Esophagus muscularis mucosa (tissue), 4 donors: ENCODE results near the gene RHO. TPM values are rescaled to one million over a fixed set of nuclear protein-coding genes. Genes with fewer than 3 reads are reported as not detected.

ENCODE experiments used
- DNase-seq: peaks from one replicate; pipeline ENCODE4 v3.0.0-alpha.2; 2017; ENCODE audit errors: extremely low spot score
- H3K27ac ChIP-seq, 4 donors: fragments of 200-600 bp; sonication (generic); replicated peaks in 1 of 4; 1 replicate in 3 of 4; 2 replicates in 1 of 4; pipeline ENCODE4 v1.5.1; 2016 to 2019; ENCODE audit warnings: mild to moderate bottlenecking in 1 of 4
- H3K27me3 ChIP-seq, 4 donors: fragments of 200-600 bp; sonication (generic); one replicate each; pipeline versions ENCODE4 v1.5.1 to v1.6.0; 2016 to 2019
- H3K36me3 ChIP-seq, 4 donors: fragments of 200-600 bp; sonication (generic); one replicate each; pipeline ENCODE4 v1.5.1; 2016 to 2019
- H3K4me1 ChIP-seq, 4 donors: fragments of 200-600 bp; sonication (generic); one replicate each; pipeline ENCODE4 v1.5.1; 2016 to 2019
- H3K4me3 ChIP-seq, 4 donors: fragments of 200-600 bp; sonication (generic); 1 replicate in 2 of 4; 2 replicates in 2 of 4; pipeline ENCODE4 v1.5.1; 2016 to 2019; ENCODE audit warnings: mild to moderate bottlenecking in 4 of 4, moderate library complexity in 1 of 4
- H3K9me3 ChIP-seq, 4 donors: fragments of 200-600 bp; sonication (generic); 1 replicate in 3 of 4; 2 replicates in 1 of 4; pipeline ENCODE4 v1.5.1; 2016 to 2019
- EP300 ChIP-seq: sonication (generic); formaldehyde crosslinking; IDR thresholded peaks from one replicate; pipeline ENCODE4 v1.6.1; 2017; ENCODE audit warnings: antibody characterized with exemption
- POLR2A ChIP-seq: fragments of 450-650 bp; IDR thresholded peaks from one replicate; pipeline ENCODE4 v1.6.1; 2017; ENCODE audit warnings: antibody characterized with exemption, moderate library complexity, mild to moderate bottlenecking, low read depth
- POLR2AphosphoS5 ChIP-seq, 2 donors: sonication (generic); formaldehyde crosslinking; IDR thresholded peaks; one replicate each; pipeline ENCODE4 v1.6.1; 2017; ENCODE audit warnings: antibody characterized with exemption in 2 of 2
- WGBS: methylation state at CpG from one replicate; pipeline ENCODE4 v1.1.5; 2018; 5-methylcytosine and 5-hydroxymethylcytosine counted together
- intact Hi-C: fragments of 100-400 bp; cut with DNase I; formaldehyde crosslinking; loops from one replicate; pipeline ENCODE4 v1.15.1; 2023
- total RNA-seq, 4 donors: library from RNA; depleted of rRNA; stranded (reverse); fragments of >200 nt; gene quantifications; one replicate each; pipeline versions ENCODE4 v1.1.0 to v1.2.1, GENCODE V29; 2016
- TF ChIP-seq, protein P1 (sequence below), 3 experiments: fragments of 200-600 bp in 2 of 3; fragments of 450-650 bp in 1 of 3; sonication (generic) in 2 of 3; IDR thresholded peaks; one replicate each; pipeline ENCODE4 v1.5.1; 2017 to 2019; ENCODE audit warnings: antibody characterized with exemption in 3 of 3, mild to moderate bottlenecking in 2 of 3, moderate library complexity in 1 of 3

The RHO gene
- total RNA-seq, 4 donors from 2014 or later = not detected

DNA sequence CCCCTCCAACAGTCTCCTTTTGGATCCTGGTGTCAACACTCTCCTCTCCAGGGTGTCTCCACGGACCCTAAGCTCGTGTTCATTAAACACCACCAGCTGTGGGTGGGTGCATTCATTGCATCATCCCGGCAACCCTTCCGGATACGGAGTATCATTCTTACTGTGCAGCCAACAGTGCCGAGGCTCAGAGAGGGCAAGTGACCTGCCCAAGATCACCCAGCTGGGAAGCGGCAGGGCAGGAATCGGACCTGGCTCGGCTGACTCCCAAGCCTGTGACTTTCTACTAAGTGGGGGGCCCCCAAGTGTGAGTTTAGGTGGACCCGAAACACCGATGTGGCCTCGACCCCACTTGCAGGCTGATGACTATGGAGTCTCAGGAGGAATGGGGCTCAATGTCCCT is 34.9 kb downstream of the RHO start:
- no peak for DNase-seq
- intact Hi-C loops = no loop called here
- Histone ChIP-seq H3K4me3 (no peak overlapping the region), H3K27ac (peak overlapping the region in 1 of 4 donors; percentile 62), H3K27me3 (no peaks in the 10 kb centered on the region), H3K4me1 (peaks cover 61 to 86% (median 77%) of the 10 kb centered on the region in 4 donors), H3K36me3 (peaks cover 5 to 92% (median 72%) of the 10 kb centered on the region in 4 donors), H3K9me3 (no peaks in the 10 kb centered on the region)
- WGBS = 98% methylated on average over 8 of the region's 12 CpGs
- TF ChIP-seq POLR2AphosphoS5 (IDR thresholded peaks at IDR 0.05) (no peak), POLR2A (no peak), EP300 (no peak)
- TF ChIP-seq, protein P1, sequence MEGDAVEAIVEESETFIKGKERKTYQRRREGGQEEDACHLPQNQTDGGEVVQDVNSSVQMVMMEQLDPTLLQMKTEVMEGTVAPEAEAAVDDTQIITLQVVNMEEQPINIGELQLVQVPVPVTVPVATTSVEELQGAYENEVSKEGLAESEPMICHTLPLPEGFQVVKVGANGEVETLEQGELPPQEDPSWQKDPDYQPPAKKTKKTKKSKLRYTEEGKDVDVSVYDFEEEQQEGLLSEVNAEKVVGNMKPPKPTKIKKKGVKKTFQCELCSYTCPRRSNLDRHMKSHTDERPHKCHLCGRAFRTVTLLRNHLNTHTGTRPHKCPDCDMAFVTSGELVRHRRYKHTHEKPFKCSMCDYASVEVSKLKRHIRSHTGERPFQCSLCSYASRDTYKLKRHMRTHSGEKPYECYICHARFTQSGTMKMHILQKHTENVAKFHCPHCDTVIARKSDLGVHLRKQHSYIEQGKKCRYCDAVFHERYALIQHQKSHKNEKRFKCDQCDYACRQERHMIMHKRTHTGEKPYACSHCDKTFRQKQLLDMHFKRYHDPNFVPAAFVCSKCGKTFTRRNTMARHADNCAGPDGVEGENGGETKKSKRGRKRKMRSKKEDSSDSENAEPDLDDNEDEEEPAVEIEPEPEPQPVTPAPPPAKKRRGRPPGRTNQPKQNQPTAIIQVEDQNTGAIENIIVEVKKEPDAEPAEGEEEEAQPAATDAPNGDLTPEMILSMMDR (IDR thresholded peaks at IDR 0.05) = no peak

DNA sequence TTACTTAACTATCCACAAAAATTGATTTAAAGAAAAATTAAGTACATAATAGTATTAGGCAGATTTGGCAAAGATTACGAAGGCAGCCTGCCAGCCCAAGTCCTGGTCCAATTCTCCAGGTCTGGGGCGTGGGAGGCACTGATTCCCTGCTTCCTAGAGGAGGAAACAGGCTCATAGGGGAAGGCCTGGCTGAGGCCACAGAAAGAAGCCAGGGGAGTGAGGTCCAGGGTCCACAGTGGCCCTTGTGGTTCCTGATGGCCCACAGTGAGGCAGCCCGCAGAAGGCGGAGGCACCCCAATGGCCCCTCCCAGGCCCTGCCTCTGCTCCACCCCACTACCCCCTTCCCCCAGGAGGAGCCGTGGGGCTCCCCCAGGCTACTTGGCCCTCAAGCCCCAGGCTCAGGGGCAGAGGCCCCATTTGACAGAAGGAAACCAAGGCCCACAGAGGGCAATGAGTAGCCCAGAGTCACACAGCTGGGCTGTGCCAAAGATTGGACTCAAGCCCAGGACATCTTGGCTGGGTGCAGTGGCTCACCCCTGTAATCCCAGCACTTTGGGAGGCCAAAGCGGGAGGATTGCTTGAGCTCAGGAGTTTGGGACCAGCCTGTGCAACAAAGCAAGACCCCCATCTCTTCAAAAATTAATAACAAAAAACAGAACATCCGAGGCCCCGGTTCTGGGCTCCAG is 35.6 kb downstream of the RHO start:
- H3K4me3 ChIP-seq = no peak overlapping the region
- H3K27ac ChIP-seq = peak overlapping the region; percentile 19 to 62 (median 41)
- peaks cover 55 to 79% (median 71%) of the 10 kb centered on the region in 4 donors for H3K4me1 ChIP-seq
- TF ChIP-seq POLR2AphosphoS5 (IDR thresholded peaks at IDR 0.05) (no peak), POLR2A (no peak), EP300 (no peak)
- TF ChIP-seq, protein P1 (IDR thresholded peaks at IDR 0.05) = no peak
- no peak for DNase-seq
- no peaks in the 10 kb centered on the region for H3K27me3 ChIP-seq
- WGBS = 77% methylated on average over 5 of the region's 8 CpGs
- intact Hi-C loops = no loop called here
- H3K9me3 ChIP-seq = no peaks in the 10 kb centered on the region
- peaks cover 5 to 91% (median 67%) of the 10 kb centered on the region in 4 donors for H3K36me3 ChIP-seq

- Histone ChIP-seq H3K27ac (peak overlapping the region; percentile 19 to 62 (median 41)), H3K4me1 (peaks cover 47 to 68% (median 62%) of the 10 kb centered on the region in 4 donors), H3K36me3 (peaks cover 11 to 91% (median 61%) of the 10 kb centered on the region in 4 donors), H3K27me3 (no peaks in the 10 kb centered on the region), H3K4me3 (no peak overlapping the region), H3K9me3 (no peaks in the 10 kb centered on the region)
- intact Hi-C loops = no loop called here
- DNase-seq = no peak
- no peak for TF ChIP-seq EP300
- no peak for TF ChIP-seq POLR2A
- TF ChIP-seq, protein P1 (IDR thresholded peaks at IDR 0.05) = no peak
- TF ChIP-seq POLR2AphosphoS5 (IDR thresholded peaks at IDR 0.05) = no peak
- 85% methylated on average over 5 of the region's 21 CpGs for whole genome bisulfite sequencing
Measured at GRCh38 chr3:129564981-129565644, 36.7 kb downstream of the RHO start.

GRCh38 chr3:129565902-129566301 is 37.5 kb downstream of the RHO start:
- H3K4me1 ChIP-seq = peaks cover 39 to 60% (median 54%) of the 10 kb centered on the region in 4 donors
- no peaks in the 10 kb centered on the region for H3K27me3 ChIP-seq
- intact Hi-C loops = no loop called here
- 95% methylated on average over 7 of the region's 7 CpGs for WGBS
- H3K27ac ChIP-seq = no peak overlapping the region
- no peaks in the 10 kb centered on the region for H3K9me3 ChIP-seq
- no peak overlapping the region for H3K4me3 ChIP-seq
- no peak for TF ChIP-seq POLR2A
- TF ChIP-seq POLR2AphosphoS5 (IDR thresholded peaks at IDR 0.05) = no peak
- no peak for TF ChIP-seq EP300
- TF ChIP-seq, protein P1 (IDR thresholded peaks at IDR 0.05) = no peak
- peaks cover 14 to 93% (median 67%) of the 10 kb centered on the region in 4 donors for H3K36me3 ChIP-seq
- no peak for DNase-seq
